Heart right ventricle (tissue), 16 donors: Measurements from ENCODE around the gene BORCS5. TPM values are rescaled to one million over a fixed set of nuclear protein-coding genes. Genes with fewer than 3 reads are reported as not detected.

Experiments
- ATAC-seq, 8 donors: fragments of 200-7000 bp; cut with Tn5 transposase; one replicate each; pipeline ENCODE4 v1.9.1; 2020; ENCODE audit warnings: mild to moderate bottlenecking in 8 of 8, moderate library complexity in 8 of 8, moderate number of reproducible peaks in 1 of 8
- DNase-seq, 2 donors: peaks; one replicate each; pipeline ENCODE4 v3.0.0-alpha.2; 2020
- H3K27ac ChIP-seq, 10 donors: fragments of 200-600 bp; sonication (generic) in 2 of 10; one replicate each; pipeline versions ENCODE4 v1.5.0 to v1.8.0; 2020 to 2022; ENCODE audit warnings: mild to moderate bottlenecking in 3 of 10
- H3K27me3 ChIP-seq, 7 donors: fragments of 200-600 bp; one replicate each; pipeline ENCODE4 v1.8.0; 2021 to 2022; ENCODE audit warnings: mild to moderate bottlenecking in 2 of 7
- H3K36me3 ChIP-seq, 9 donors: fragments of 200-600 bp; sonication (generic) in 1 of 9; one replicate each; pipeline versions ENCODE4 v1.5.0 to v1.8.0; 2020 to 2022; ENCODE audit warnings: mild to moderate bottlenecking in 2 of 9
- H3K4me1 ChIP-seq, 9 donors: fragments of 200-600 bp; sonication (generic) in 1 of 9; one replicate each; pipeline versions ENCODE4 v1.5.0 to v1.8.0; 2020 to 2022; ENCODE audit warnings: mild to moderate bottlenecking in 4 of 9
- H3K4me3 ChIP-seq, 10 donors: fragments of 200-600 bp; sonication (generic) in 2 of 10; one replicate each; pipeline versions ENCODE4 v1.5.0 to v1.8.0; 2020 to 2022; ENCODE audit warnings: mild to moderate bottlenecking in 7 of 10, moderate library complexity in 2 of 10
- H3K9me3 ChIP-seq, 11 donors: fragments of 200-600 bp in 10 of 11; sonication (generic) in 2 of 11; one replicate each; pipeline versions ENCODE4 v1.5.0 to v1.8.0; 2013 to 2022; ENCODE audit warnings: mild to moderate bottlenecking in 2 of 11, control low read depth in 1 of 11, moderate library complexity in 1 of 11
- WGBS, 2 donors: extraction: QIAGEN DNeasy Blood & Tissue Kit; methylation state at CpG; one replicate each; pipeline ENCODE4 v1.1.7; 2013; ENCODE audit warnings: inconsistent platforms in 1 of 2; 5-methylcytosine and 5-hydroxymethylcytosine counted together
- intact Hi-C, 10 donors: fragments of 100-400 bp; cut with DNase I; formaldehyde crosslinking; loops; one replicate each; pipeline versions ENCODE4 v1.11.1 to v1.14.2; 2022
- polyA plus RNA-seq, 2 donors: library from polyadenylated mRNA; stranded (reverse); fragments of 200-250 nt; gene quantifications; one replicate each; pipeline ENCODE4 v1.2.3, GENCODE V29; 2013
- total RNA-seq, 10 donors: library from RNA; stranded (reverse); fragmentation: NEBNext Ultra II Directional in 3 of 10; extraction: Animal tissue kit (Norgen Biotek cat#: 25700) in 3 of 10; gene quantifications; one replicate each; pipeline versions ENCODE4 v1.2.1 to v1.2.4, GENCODE V29; 2021 to 2023
- TF ChIP-seq, protein P1 (sequence below), 9 donors: fragments of 200-600 bp; sonication (generic) in 2 of 9; IDR thresholded peaks; one replicate each; pipeline versions ENCODE4 v1.5.0 to v1.8.0; 2021 to 2022; ENCODE audit warnings: antibody characterized with exemption in 9 of 9, mild to moderate bottlenecking in 5 of 9, moderate library complexity in 1 of 9
- donor health status: Arrhythmogenic right ventricular cardiomyopathy.
- donor health status: ischemic (EF 13 %, LVEDD 7.1; RV severe dilation, severe dysfunction).
- donor health status: healthy with polysubstance abuse.
- donor health status: DM: no; HTN: yes; CAD: no.
- donor health status: DM: no; HTN: no; CAD: no.
- donor health status: ischemic (EF 25% LVEDD 6.9; RV normal size, moderate dysfunction).
- donor health status: ischemic (EF 25% LVEDD 5.7; RV mildly dilated, moderate dysfunction).
- donor health status: healthy.
- donor health status: DM: yes; HTN: yes; CAD: no.
- donor health status: Ischemic cardiomyopathy.
- donor health status: ischemic (EF 35%, LVEDD 5.7; RV mildly dilated, moderate dysfunction).
- donor health status: nonischemic (EF 11% LVEDD 7.7; RV severe dilation, severe dysfunction).
- donor health status: DM: yes; HTN: yes; CAD: no.
- donor health status: PGD.
- donor health status: ischemic (EF 29% LVEDD 5.4; RV normal size, mild dysfunction).
- donor health status: nonischemic (EF 23%, LVEDD 6.1; RV moderate dilation, normal function).

Gene BORCS5
- total and polyA plus RNA-seq, 12 donors, result 2.5 to 15.4 (median 11.5) TPM

DNA sequence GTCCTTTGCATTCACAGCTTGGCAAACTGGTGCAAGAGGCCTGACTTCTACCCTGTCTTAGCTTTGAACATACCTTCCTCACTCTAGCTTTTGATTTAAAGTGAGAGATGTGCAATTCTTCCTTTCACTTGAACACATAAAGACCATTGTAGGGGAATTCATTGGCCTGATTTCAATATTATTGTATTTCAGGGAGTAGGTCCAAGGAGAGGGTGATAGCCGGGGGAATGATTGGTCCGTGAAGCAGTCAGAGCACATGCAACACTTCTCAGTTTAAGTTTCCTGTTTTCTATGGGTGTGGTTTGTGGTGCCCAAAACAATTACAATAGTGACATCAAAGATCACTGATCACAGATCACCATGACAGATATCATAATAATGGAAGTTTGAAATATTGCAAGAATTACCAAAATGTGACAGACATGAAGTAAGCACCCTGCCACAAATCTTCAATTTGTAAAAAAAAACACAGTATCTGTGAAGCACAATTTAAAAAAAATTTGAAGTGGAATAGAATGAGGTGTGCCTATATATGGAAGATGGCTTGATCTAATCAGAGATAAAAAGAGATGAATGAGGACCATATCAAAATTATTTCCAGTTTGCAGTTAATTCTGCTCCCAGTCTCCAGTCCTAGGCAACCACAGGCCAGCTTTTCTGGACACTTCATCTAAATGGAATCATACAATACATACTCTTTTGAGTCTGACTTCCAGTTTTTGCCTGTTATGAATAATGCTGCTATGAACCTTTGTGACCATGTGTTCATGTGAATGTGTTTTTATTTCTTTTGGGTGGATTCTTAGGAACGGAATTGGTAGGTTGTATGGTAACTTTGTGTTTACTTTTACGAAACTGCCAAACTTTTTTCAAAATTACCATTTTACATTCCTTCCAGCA, 23.2 kb downstream of the BORCS5 start:
- Histone ChIP-seq H3K27me3 (no peaks in the 10 kb centered on the region), H3K36me3 (peaks cover 0 to 11% (median 0%) of the 10 kb centered on the region in 9 donors), H3K4me1 (peaks cover 0 to 46% (median 9%) of the 10 kb centered on the region in 9 donors), H3K4me3 (no peak overlapping the region), H3K9me3 (no peaks in the 10 kb centered on the region), H3K27ac (peak overlapping the region in 3 of 10 donors; percentile 6 to 66 (median 48))
- WGBS, 2 donors, result 59 to 72% methylated on average over 4 of the region's 4 CpGs
- DNase-seq (no peak), ATAC-seq (peak in 6 of 8 donors; percentile 30 to 68 (median 53))
- intact Hi-C loops, result loop anchor here (5.0 to 10.0 kb wide), 9 partner anchors 65 to 355 kb away; partner anchors contain the start of genes DUSP16 (in 2 of the 10) and GPR19 (in 2 of the 10)
- TF ChIP-seq, protein P1, sequence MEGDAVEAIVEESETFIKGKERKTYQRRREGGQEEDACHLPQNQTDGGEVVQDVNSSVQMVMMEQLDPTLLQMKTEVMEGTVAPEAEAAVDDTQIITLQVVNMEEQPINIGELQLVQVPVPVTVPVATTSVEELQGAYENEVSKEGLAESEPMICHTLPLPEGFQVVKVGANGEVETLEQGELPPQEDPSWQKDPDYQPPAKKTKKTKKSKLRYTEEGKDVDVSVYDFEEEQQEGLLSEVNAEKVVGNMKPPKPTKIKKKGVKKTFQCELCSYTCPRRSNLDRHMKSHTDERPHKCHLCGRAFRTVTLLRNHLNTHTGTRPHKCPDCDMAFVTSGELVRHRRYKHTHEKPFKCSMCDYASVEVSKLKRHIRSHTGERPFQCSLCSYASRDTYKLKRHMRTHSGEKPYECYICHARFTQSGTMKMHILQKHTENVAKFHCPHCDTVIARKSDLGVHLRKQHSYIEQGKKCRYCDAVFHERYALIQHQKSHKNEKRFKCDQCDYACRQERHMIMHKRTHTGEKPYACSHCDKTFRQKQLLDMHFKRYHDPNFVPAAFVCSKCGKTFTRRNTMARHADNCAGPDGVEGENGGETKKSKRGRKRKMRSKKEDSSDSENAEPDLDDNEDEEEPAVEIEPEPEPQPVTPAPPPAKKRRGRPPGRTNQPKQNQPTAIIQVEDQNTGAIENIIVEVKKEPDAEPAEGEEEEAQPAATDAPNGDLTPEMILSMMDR (IDR thresholded peaks at IDR 0.05), result no peak

DNA sequence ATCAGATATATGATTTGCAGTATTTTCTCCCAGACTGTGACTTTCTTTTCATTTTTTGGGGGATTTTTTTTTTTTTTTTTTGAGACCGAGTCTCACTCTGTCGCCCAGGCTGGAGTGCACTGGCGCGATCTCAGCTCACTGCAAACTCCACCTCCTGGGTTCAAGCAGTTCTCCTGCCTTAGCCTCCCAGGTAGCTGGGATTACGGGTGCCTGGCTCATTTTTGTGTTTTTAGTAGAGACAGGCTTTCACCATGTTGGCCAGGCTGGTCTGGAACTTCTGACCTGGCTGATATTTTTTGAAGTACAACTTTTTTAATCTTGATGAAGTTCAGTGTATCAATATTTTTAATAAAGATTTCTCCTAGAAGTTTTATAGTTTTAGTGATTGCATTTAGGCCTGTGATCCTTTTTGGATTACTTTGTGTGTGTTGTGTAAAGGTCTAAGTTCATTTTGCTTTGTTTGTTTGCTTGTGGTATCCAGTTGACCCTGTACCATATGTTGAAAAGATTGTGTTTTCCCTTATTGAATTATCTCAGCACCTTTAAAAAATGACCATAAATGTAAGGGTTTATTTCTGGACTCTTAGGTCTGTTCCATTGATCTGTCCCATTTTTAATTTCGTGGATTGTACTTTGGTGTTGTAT, 24.2 kb downstream of the BORCS5 start:
- DNase-seq (no peak), ATAC-seq (no peak)
- Histone ChIP-seq H3K9me3 (no peaks in the 10 kb centered on the region), H3K27me3 (no peaks in the 10 kb centered on the region), H3K4me1 (peaks cover 0 to 50% (median 9%) of the 10 kb centered on the region in 9 donors), H3K27ac (peak overlapping the region in 1 of 10 donors; percentile 66), H3K4me3 (no peak overlapping the region), H3K36me3 (peaks cover 0 to 11% (median 0%) of the 10 kb centered on the region in 9 donors)
- intact Hi-C loops, result loop anchor here in 1 of 10 donors (5.0 to 10.0 kb wide), 2 partner anchors 64 to 271 kb away; no protein-coding TSS in a partner anchor
- WGBS, 2 donors, result 97 to 100% methylated on average over 6 of the region's 6 CpGs
- TF ChIP-seq, protein P1 (IDR thresholded peaks at IDR 0.05), result no peak

DNA sequence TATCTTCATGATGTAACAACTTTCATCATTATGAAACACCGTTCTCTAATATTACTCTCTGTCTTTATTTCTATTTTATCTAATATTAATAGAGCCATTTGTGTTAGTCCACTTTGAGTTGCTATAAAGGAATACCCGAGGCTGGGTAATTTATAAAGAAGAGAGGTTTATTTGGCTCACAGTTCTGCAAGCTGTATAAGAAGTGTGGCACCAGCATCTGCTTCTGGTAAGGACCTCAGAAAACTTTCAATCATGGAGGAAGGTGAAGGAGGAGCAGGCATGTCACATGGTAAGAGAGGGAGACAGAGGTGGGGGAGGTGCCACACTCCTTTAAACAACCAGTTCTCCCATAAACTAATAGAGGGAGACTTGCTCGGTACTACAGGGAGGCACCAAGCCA, 25.1 kb downstream of the BORCS5 start:
- H3K4me1 ChIP-seq, result peaks cover 0 to 46% (median 9%) of the 10 kb centered on the region in 9 donors
- no peak overlapping the region for H3K27ac ChIP-seq
- peaks cover 0 to 11% (median 0%) of the 10 kb centered on the region in 9 donors for H3K36me3 ChIP-seq
- DNase-seq (no peak), ATAC-seq (no peak)
- WGBS, 2 donors, result 95 to 98% methylated on average over 3 of the region's 3 CpGs
- no peaks in the 10 kb centered on the region for H3K9me3 ChIP-seq
- no peaks in the 10 kb centered on the region for H3K27me3 ChIP-seq
- TF ChIP-seq, protein P1 (IDR thresholded peaks at IDR 0.05), result no peak
- H3K4me3 ChIP-seq, result no peak overlapping the region
- intact Hi-C loops, result loop anchor here in 1 of 10 donors (5.0 to 10.0 kb wide), 2 partner anchors 63 to 270 kb away; no protein-coding TSS in a partner anchor
